DND-41 (cell line): Measurements from ENCODE around the gene SERP2.

ENCODE experiments used
- ATAC-seq: fragments of 200-7000 bp; cut with Tn5 transposase; 3 replicates; pipeline ENCODE4 v1.9.1; 2021; ENCODE audit warnings: low read depth; ENCODE audit not compliant: insufficient read depth
- DNase-seq: peaks from one replicate; pipeline ENCODE4 v3.0.0-alpha.2; 2020
- H2AFZ ChIP-seq: 2 replicates; pipeline ENCODE4 v1.6.0; 2012; ENCODE audit warnings: low read depth, low read length
- H3K27ac ChIP-seq: 2 replicates; pipeline ENCODE4 v1.5.1; 2012; ENCODE audit warnings: low read length, inconsistent platforms
- H3K27me3 ChIP-seq: fragments of 200-600 bp; sonication (generic); 2 replicates; pipeline ENCODE4 v1.6.0; 2012; ENCODE audit warnings: low read length, mild to moderate bottlenecking, inconsistent platforms; ENCODE audit not compliant: insufficient read depth, poor library complexity
- H3K36me3 ChIP-seq: 2 replicates; pipeline ENCODE4 v1.5.1; 2012; ENCODE audit warnings: low read length, inconsistent platforms; ENCODE audit not compliant: insufficient read depth
- H3K4me1 ChIP-seq: 2 replicates; pipeline ENCODE4 v1.5.1; 2012; ENCODE audit warnings: mild to moderate bottlenecking, low read length; ENCODE audit not compliant: insufficient read depth
- H3K4me2 ChIP-seq: 2 replicates; pipeline ENCODE4 v1.6.0; 2012; ENCODE audit warnings: mild to moderate bottlenecking, moderate library complexity, low read length, inconsistent platforms; ENCODE audit not compliant: insufficient read depth
- H3K4me3 ChIP-seq, 2 experiments: fragments of 200-600 bp in 1 of 2; shearing (Covaris generic) in 1 of 2; 2 replicates each; pipeline ENCODE4 v1.5.1; 2012 to 2016; ENCODE audit warnings: inconsistent platforms in 2 of 2, low read length in 2 of 2, mild to moderate bottlenecking in 2 of 2, low read depth in 1 of 2, moderate library complexity in 1 of 2
- H3K79me2 ChIP-seq: 2 replicates; pipeline ENCODE4 v1.6.0; 2012; ENCODE audit warnings: low read length, inconsistent platforms; ENCODE audit not compliant: insufficient read depth
- H3K9ac ChIP-seq: 2 replicates; pipeline ENCODE4 v1.6.0; 2012; ENCODE audit warnings: low read depth, mild to moderate bottlenecking, inconsistent platforms, low read length, moderate library complexity
- H3K9me3 ChIP-seq: 2 replicates; pipeline ENCODE4 v1.5.1; 2012; ENCODE audit warnings: low read length, moderate library complexity, mild to moderate bottlenecking, inconsistent platforms; ENCODE audit not compliant: insufficient read depth, severe bottlenecking
- H4K20me1 ChIP-seq: 2 replicates; pipeline ENCODE4 v1.6.0; 2012; ENCODE audit warnings: low read length; ENCODE audit not compliant: insufficient read depth
- CTCF ChIP-seq: IDR thresholded peaks from 2 replicates; pipeline ENCODE4 v1.5.1; 2012; ENCODE audit warnings: borderline replicate concordance, low read length, moderate library complexity, mild to moderate bottlenecking; ENCODE audit not compliant: poor library complexity, severe bottlenecking; ENCODE audit errors: extremely low read depth
- EZH2 ChIP-seq: IDR thresholded peaks from 3 replicates; pipeline ENCODE4 v1.6.1; 2012; ENCODE audit warnings: borderline replicate concordance, low read depth, mild to moderate bottlenecking, moderate library complexity, low read length, inconsistent platforms; ENCODE audit not compliant: severe bottlenecking

Gene SERP2

GRCh38 chr13:44407379-44407778, 33.8 kb downstream of the SERP2 start:
- Histone ChIP-seq H3K27ac (no peak overlapping the region), H3K79me2 (no peaks in the 10 kb centered on the region), H4K20me1 (no peaks in the 10 kb centered on the region), H3K9ac (no peak overlapping the region), H3K4me3 (no peak overlapping the region), H3K4me1 (peaks cover 13% of the 10 kb centered on the region), H2AFZ (no peak overlapping the region), H3K27me3 (no peaks in the 10 kb centered on the region), H3K4me2 (no peak overlapping the region), H3K9me3 (no peaks in the 10 kb centered on the region), H3K36me3 (no peaks in the 10 kb centered on the region)
- ATAC-seq (no peak), DNase-seq (no peak)
- TF ChIP-seq EZH2 (no peak), CTCF (peak; percentile 15)

- DNase-seq (no peak), ATAC-seq (no peak)
- H3K27ac ChIP-seq: no peak overlapping the region
- H4K20me1 ChIP-seq: no peaks in the 10 kb centered on the region
- H3K4me3 ChIP-seq: no peak overlapping the region
- no peak overlapping the region for H2AFZ ChIP-seq
- TF ChIP-seq CTCF (no peak), EZH2 (no peak)
- H3K9me3 ChIP-seq: no peaks in the 10 kb centered on the region
- H3K27me3 ChIP-seq: no peaks in the 10 kb centered on the region
- no peak overlapping the region for H3K9ac ChIP-seq
- peaks cover 17% of the 10 kb centered on the region for H3K4me1 ChIP-seq
- no peak overlapping the region for H3K4me2 ChIP-seq
- H3K36me3 ChIP-seq: no peaks in the 10 kb centered on the region
- H3K79me2 ChIP-seq: no peaks in the 10 kb centered on the region
Measured at GRCh38 chr13:44407891-44408290, 34.3 kb downstream of the SERP2 start.

- Histone ChIP-seq H3K4me2 (no peak overlapping the region), H3K4me3 (no peak overlapping the region), H2AFZ (no peak overlapping the region), H3K36me3 (no peaks in the 10 kb centered on the region), H3K4me1 (peaks cover 19% of the 10 kb centered on the region), H3K27ac (no peak overlapping the region), H3K9ac (no peak overlapping the region), H3K9me3 (no peaks in the 10 kb centered on the region), H4K20me1 (no peaks in the 10 kb centered on the region), H3K27me3 (no peaks in the 10 kb centered on the region), H3K79me2 (no peaks in the 10 kb centered on the region)
- no peak for TF ChIP-seq EZH2
- no peak for TF ChIP-seq CTCF
- DNase-seq (no peak), ATAC-seq (no peak)
Measured at GRCh38 chr13:44409595-44409994, 36.0 kb downstream of the SERP2 start.

GRCh38 chr13:44410328-44410859, 36.8 kb downstream of the SERP2 start:
- H3K4me3 ChIP-seq: no peak overlapping the region
- no peak overlapping the region for H3K27ac ChIP-seq
- peaks cover 19% of the 10 kb centered on the region for H3K4me1 ChIP-seq
- no peaks in the 10 kb centered on the region for H3K36me3 ChIP-seq
- no peaks in the 10 kb centered on the region for H3K79me2 ChIP-seq
- no peak overlapping the region for H2AFZ ChIP-seq
- no peak for ATAC-seq
- no peak overlapping the region for H3K9ac ChIP-seq
- no peaks in the 10 kb centered on the region for H4K20me1 ChIP-seq
- H3K27me3 ChIP-seq: no peaks in the 10 kb centered on the region
- no peak overlapping the region for H3K4me2 ChIP-seq
- DNase-seq: no peak
- no peaks in the 10 kb centered on the region for H3K9me3 ChIP-seq
- TF ChIP-seq CTCF: peak; percentile 30
- TF ChIP-seq EZH2: no peak
